ENCODE data around the gene SLC6A1. TPM values are rescaled to one million over a fixed set of nuclear protein-coding genes. Genes with fewer than 3 reads are reported as not detected.

The SLC6A1 gene
- total RNA-seq, 1 donor from 2014 or later, result not detected

GRCh38 chr3:10956986-10957385, 35.6 kb upstream of the SLC6A1 start:
- H3K9me3 Mint-ChIP-seq, result no peaks in the 10 kb centered on the region
- H3K4me1 Mint-ChIP-seq (ENCODE audit: low read depth), result no peaks in the 10 kb centered on the region
- peaks cover 2% of the 10 kb centered on the region for H3K27me3 Mint-ChIP-seq (ENCODE audit: insufficient read depth)
- DNase-seq (ENCODE audit: low spot score), result no peak
- H3K27ac Mint-ChIP-seq, result no peak overlapping the region
- no peaks in the 10 kb centered on the region for H3K36me3 Mint-ChIP-seq (ENCODE audit: low read depth)
- H3K4me3 Mint-ChIP-seq, result no peak overlapping the region
- intact Hi-C loops (cut with micrococcal nuclease), result no loop called here

DNA sequence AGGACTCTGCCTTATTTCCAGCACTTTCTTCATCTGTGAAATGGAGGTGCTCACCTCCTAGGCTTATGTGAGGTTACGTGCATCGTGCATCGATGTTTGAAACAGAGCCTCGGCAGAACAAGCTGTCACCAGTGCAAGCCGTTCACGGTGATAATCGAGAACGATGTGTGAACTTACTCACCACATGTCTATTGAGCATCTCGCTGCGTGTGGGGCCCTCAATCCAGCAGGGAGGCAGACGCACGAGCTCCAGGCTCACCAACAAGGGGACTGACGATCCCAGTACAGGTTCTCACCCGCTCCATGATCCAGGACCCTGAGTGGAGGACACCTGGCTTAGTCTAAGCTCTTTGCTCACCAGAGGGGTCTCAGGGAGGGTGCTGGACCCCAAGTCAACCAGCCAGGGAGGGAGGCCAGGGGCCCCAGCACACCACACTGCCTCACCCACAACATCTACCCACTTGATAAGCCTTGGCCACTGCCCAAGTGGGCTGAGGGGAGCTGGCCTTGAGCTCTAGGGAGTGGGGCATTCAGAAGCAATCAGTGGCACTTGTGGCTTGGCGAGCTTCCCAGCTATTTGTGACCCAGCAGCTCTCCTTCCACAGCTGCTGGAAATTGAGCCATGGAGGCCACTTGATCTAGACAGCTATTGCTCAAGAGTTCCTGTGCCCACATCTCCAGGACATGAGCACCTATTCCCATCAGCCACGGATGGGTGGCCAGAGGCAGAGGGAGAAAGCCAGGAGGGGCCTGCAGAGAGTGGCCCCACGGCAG, 34.4 kb upstream of the SLC6A1 start:
- H3K4me1 Mint-ChIP-seq (ENCODE audit: low read depth), result no peaks in the 10 kb centered on the region
- H3K9me3 Mint-ChIP-seq, result no peaks in the 10 kb centered on the region
- intact Hi-C loops (cut with micrococcal nuclease), result no loop called here
- H3K4me3 Mint-ChIP-seq, result no peak overlapping the region
- H3K27me3 Mint-ChIP-seq (ENCODE audit: insufficient read depth), result peaks cover 2% of the 10 kb centered on the region
- no peak for DNase-seq (ENCODE audit: low spot score)
- no peak overlapping the region for H3K27ac Mint-ChIP-seq
- no peaks in the 10 kb centered on the region for H3K36me3 Mint-ChIP-seq (ENCODE audit: low read depth)

GRCh38 chr3:10960255-10960654, 32.3 kb upstream of the SLC6A1 start:
- no peaks in the 10 kb centered on the region for H3K4me1 Mint-ChIP-seq (ENCODE audit: low read depth)
- DNase-seq (ENCODE audit: low spot score), result no peak
- no peaks in the 10 kb centered on the region for H3K9me3 Mint-ChIP-seq
- H3K27me3 Mint-ChIP-seq (ENCODE audit: insufficient read depth), result no peaks in the 10 kb centered on the region
- intact Hi-C loops (cut with micrococcal nuclease), result loop anchor here (5.0 kb wide), 1 partner anchor 473 kb away; no protein-coding TSS in a partner anchor
- no peaks in the 10 kb centered on the region for H3K36me3 Mint-ChIP-seq (ENCODE audit: low read depth)
- no peak overlapping the region for H3K4me3 Mint-ChIP-seq
- H3K27ac Mint-ChIP-seq, result no peak overlapping the region

DNA sequence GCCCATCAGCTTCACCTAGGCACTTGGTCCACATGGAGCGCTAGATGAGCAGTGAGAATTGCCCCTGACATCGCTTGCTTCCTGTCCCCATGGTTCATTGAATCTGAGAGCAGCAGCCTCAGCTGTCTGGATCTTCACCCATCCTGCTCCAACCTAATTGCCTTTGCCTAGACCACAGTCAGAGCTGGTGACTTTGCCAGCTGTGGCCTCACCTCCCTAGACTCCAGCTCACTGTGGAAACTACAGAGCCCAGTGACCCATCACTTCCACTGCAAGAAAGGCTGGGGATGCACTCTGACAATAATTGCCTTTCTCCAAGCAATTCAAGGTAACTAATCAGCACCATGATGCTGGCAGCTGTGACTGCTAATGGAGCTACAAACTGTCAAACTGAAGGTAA, 30.6 kb upstream of the SLC6A1 start:
- DNase-seq (ENCODE audit: low spot score), result no peak

GRCh38 chr3:10962481-10963036, 30.0 kb upstream of the SLC6A1 start:
- H3K4me1 Mint-ChIP-seq (ENCODE audit: low read depth), result no peaks in the 10 kb centered on the region
- no peak overlapping the region for H3K4me3 Mint-ChIP-seq
- no peak overlapping the region for H3K27ac Mint-ChIP-seq
- H3K36me3 Mint-ChIP-seq (ENCODE audit: low read depth), result no peaks in the 10 kb centered on the region
- H3K27me3 Mint-ChIP-seq (ENCODE audit: insufficient read depth), result no peaks in the 10 kb centered on the region
- no peaks in the 10 kb centered on the region for H3K9me3 Mint-ChIP-seq
- intact Hi-C loops (cut with micrococcal nuclease), result loop anchor here (5.0 kb wide), 1 partner anchor 475 kb away; no protein-coding TSS in a partner anchor
- no peak for DNase-seq (ENCODE audit: low spot score)

More for the DNA sequence above, 30.6 kb upstream of the SLC6A1 start:
- Mint-ChIP-seq H3K27ac (no peak overlapping the region), H3K9me3 (no peaks in the 10 kb centered on the region), H3K27me3 (ENCODE audit: insufficient read depth) (no peaks in the 10 kb centered on the region), H3K4me1 (ENCODE audit: low read depth) (no peaks in the 10 kb centered on the region), H3K36me3 (ENCODE audit: low read depth) (no peaks in the 10 kb centered on the region), H3K4me3 (no peak overlapping the region)
- intact Hi-C loops (cut with micrococcal nuclease), result loop anchor here (5.0 kb wide), 1 partner anchor 475 kb away; no protein-coding TSS in a partner anchor

DNA sequence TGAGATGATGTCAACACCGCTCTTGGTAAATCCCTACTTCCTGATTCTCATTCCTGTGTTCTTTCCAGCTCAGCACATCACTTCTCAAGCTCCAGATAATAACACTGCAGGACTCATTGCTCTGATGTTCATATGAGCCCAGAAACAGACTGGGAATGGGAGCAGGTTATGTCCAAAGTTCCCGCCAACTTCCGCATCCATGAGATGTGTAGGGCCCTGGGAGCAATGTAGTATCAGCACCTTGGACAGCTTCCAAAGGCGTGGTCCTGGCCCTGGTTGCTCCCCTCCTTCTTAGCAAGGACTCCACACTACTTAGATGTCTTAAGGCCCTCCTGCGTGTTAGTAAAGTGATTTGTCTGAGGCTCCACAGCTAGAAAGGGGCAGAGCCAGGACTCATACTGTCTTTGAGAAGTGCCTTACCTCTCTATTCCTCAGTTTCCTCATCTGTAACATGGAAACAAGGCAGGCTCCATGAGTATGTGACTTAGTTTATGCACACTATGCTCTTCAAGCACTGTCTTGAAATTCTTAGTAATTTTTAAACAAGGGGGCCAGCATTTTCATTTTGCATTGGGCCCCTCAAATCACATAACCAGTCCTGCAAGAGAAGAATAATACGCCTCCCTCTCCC, 27.9 kb upstream of the SLC6A1 start:
- no peak for DNase-seq (ENCODE audit: low spot score)
- H3K27me3 Mint-ChIP-seq (ENCODE audit: insufficient read depth), result peaks cover 4% of the 10 kb centered on the region
- no peak overlapping the region for H3K4me3 Mint-ChIP-seq
- H3K36me3 Mint-ChIP-seq (ENCODE audit: low read depth), result no peaks in the 10 kb centered on the region
- no peaks in the 10 kb centered on the region for H3K4me1 Mint-ChIP-seq (ENCODE audit: low read depth)
- intact Hi-C loops (cut with micrococcal nuclease), result loop anchor here (5.0 kb wide), 1 partner anchor 477 kb away; no protein-coding TSS in a partner anchor
- no peak overlapping the region for H3K27ac Mint-ChIP-seq
- no peaks in the 10 kb centered on the region for H3K9me3 Mint-ChIP-seq

- Mint-ChIP-seq H3K27ac (no peak overlapping the region), H3K36me3 (ENCODE audit: low read depth) (no peaks in the 10 kb centered on the region), H3K4me1 (ENCODE audit: low read depth) (no peaks in the 10 kb centered on the region), H3K9me3 (no peaks in the 10 kb centered on the region), H3K4me3 (no peak overlapping the region), H3K27me3 (ENCODE audit: insufficient read depth) (peaks cover 4% of the 10 kb centered on the region)
- intact Hi-C loops (cut with micrococcal nuclease), result no loop called here
- no peak for DNase-seq (ENCODE audit: low spot score)
These were observed 24.1 kb upstream of the SLC6A1 start for GRCh38 chr3:10968401-10968800.

- Mint-ChIP-seq H3K27ac (no peak overlapping the region), H3K4me1 (ENCODE audit: low read depth) (no peaks in the 10 kb centered on the region), H3K36me3 (ENCODE audit: low read depth) (no peaks in the 10 kb centered on the region), H3K4me3 (no peak overlapping the region), H3K9me3 (no peaks in the 10 kb centered on the region), H3K27me3 (ENCODE audit: insufficient read depth) (peaks cover 4% of the 10 kb centered on the region)
- intact Hi-C loops (cut with micrococcal nuclease), result no loop called here
- DNase-seq (ENCODE audit: low spot score), result no peak
These were observed 22.1 kb upstream of the SLC6A1 start for GRCh38 chr3:10970306-10970960.

- Mint-ChIP-seq H3K27ac (no peak overlapping the region), H3K4me1 (ENCODE audit: low read depth) (no peaks in the 10 kb centered on the region), H3K27me3 (ENCODE audit: insufficient read depth) (peaks cover 4% of the 10 kb centered on the region), H3K4me3 (no peak overlapping the region), H3K36me3 (ENCODE audit: low read depth) (no peaks in the 10 kb centered on the region), H3K9me3 (no peaks in the 10 kb centered on the region)
- no peak for DNase-seq (ENCODE audit: low spot score)
- intact Hi-C loops (cut with micrococcal nuclease), result no loop called here
These were observed 20.3 kb upstream of the SLC6A1 start for GRCh38 chr3:10972072-10972782.

DNA sequence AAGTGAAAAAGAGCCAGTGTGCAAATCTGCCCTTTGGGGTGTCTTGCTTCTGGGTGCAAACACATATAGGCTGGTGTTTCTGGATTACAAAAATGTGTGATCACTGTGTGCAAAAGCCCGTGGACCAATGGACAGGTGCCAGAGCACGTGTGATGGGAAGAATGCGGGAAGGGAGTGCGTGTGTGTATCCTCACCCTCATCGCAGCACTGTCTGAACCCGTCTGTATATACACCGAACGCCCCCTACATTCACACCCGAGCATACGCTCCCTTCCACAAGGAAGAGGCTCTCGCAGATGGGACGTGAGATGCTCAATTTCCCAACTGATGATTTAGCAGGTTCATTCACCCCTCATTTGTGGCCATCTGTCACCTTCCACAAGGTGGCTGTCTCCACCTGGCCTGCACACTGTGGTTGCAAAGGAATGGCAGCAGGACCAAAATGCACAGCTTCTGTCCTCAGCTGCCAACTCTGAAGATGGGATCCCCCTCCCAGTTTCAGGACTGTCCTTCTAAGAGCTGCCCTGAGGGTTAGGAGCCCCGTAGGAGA, 19.4 kb upstream of the SLC6A1 start:
- peaks cover 2% of the 10 kb centered on the region for H3K27me3 Mint-ChIP-seq (ENCODE audit: insufficient read depth)
- no peaks in the 10 kb centered on the region for H3K36me3 Mint-ChIP-seq (ENCODE audit: low read depth)
- no peak overlapping the region for H3K27ac Mint-ChIP-seq
- no peaks in the 10 kb centered on the region for H3K9me3 Mint-ChIP-seq
- H3K4me3 Mint-ChIP-seq, result no peak overlapping the region
- DNase-seq (ENCODE audit: low spot score), result no peak
- no peaks in the 10 kb centered on the region for H3K4me1 Mint-ChIP-seq (ENCODE audit: low read depth)
- intact Hi-C loops (cut with micrococcal nuclease), result no loop called here

DNA sequence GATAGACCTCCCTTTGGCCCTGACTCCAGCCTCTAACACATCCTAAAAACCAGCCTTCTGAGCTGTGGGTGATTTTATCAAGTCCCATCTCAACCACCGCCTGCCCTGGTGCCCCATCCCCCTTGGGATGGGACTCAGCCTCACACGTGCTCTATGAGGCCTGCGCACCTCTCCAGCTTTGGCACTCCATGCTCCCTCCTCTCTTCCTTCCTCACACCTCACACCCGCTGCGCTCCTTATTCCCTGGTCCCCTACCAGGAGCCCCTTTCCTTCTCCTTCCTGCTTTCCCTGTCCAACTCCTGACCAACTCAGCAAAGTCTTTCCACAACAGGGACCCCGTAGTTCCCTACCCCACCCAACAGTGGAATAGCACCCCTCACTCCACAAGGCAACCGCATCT, 18.4 kb upstream of the SLC6A1 start:
- Mint-ChIP-seq H3K27ac (no peak overlapping the region), H3K9me3 (no peaks in the 10 kb centered on the region), H3K4me1 (ENCODE audit: low read depth) (no peaks in the 10 kb centered on the region), H3K4me3 (no peak overlapping the region), H3K27me3 (ENCODE audit: insufficient read depth) (peaks cover 2% of the 10 kb centered on the region), H3K36me3 (ENCODE audit: low read depth) (no peaks in the 10 kb centered on the region)
- intact Hi-C loops (cut with micrococcal nuclease), result no loop called here
- DNase-seq (ENCODE audit: low spot score), result no peak

GRCh38 chr3:10974746-10975375, 17.7 kb upstream of the SLC6A1 start:
- Mint-ChIP-seq H3K27me3 (ENCODE audit: insufficient read depth) (no peaks in the 10 kb centered on the region), H3K4me3 (no peak overlapping the region), H3K9me3 (no peaks in the 10 kb centered on the region), H3K36me3 (ENCODE audit: low read depth) (no peaks in the 10 kb centered on the region), H3K4me1 (ENCODE audit: low read depth) (no peaks in the 10 kb centered on the region), H3K27ac (no peak overlapping the region)
- no peak for DNase-seq (ENCODE audit: low spot score)
- intact Hi-C loops (cut with micrococcal nuclease), result no loop called here
